NCI-H146 treated with DMSO at 0.1 percent for 48 hours (cell line): Measurements from ENCODE around the gene SLIT1.

Experiments
- DNase-seq: peaks from one replicate; lab custom pipeline; 2025; ENCODE audit not compliant: unreplicated experiment; lab: John Stamatoyannopoulos, UW

The SLIT1 gene

GRCh38 chr10:97203220-97203619 lies 17.5 kb upstream of the SLIT1 start:
- DNase-seq, result no peak

GRCh38 chr10:97200616-97201015 lies 14.9 kb upstream of the SLIT1 start:
- DNase-seq, result no peak

- no peak for DNase-seq
Observed at GRCh38 chr10:97199152-97199551, 13.4 kb upstream of the SLIT1 start.

- no peak for DNase-seq
Observed at GRCh38 chr10:97197030-97197500, 11.3 kb upstream of the SLIT1 start.

- DNase-seq, result peak; percentile 80
Observed at GRCh38 chr10:97196223-97197029, 10.7 kb upstream of the SLIT1 start.

GRCh38 chr10:97195706-97196222 lies 10.0 kb upstream of the SLIT1 start:
- no peak for DNase-seq

- DNase-seq, result no peak
Observed at GRCh38 chr10:97192952-97193435, 7.2 kb upstream of the SLIT1 start.

- DNase-seq, result no peak
Observed at GRCh38 chr10:97190450-97190849, 4.7 kb upstream of the SLIT1 start.

GRCh38 chr10:97188261-97188711 lies 2.5 kb upstream of the SLIT1 start:
- DNase-seq, result no peak

GRCh38 chr10:97186911-97187310 lies 1.2 kb upstream of the SLIT1 start:
- DNase-seq, result no peak

GRCh38 chr10:97184971-97185325 lies 811 bp downstream of the SLIT1 start:
- DNase-seq, result no peak

- no peak for DNase-seq
Observed at GRCh38 chr10:97183314-97183713, 2.4 kb downstream of the SLIT1 start.

- no peak for DNase-seq
Observed at GRCh38 chr10:97182288-97182990, 3.3 kb downstream of the SLIT1 start.

GRCh38 chr10:97180986-97181385 lies 4.8 kb downstream of the SLIT1 start:
- DNase-seq, result no peak

GRCh38 chr10:97180363-97180755 lies 5.4 kb downstream of the SLIT1 start:
- no peak for DNase-seq

- peak; percentile 76 for DNase-seq
Observed at GRCh38 chr10:97179731-97180362, 5.9 kb downstream of the SLIT1 start.

GRCh38 chr10:97179311-97179710 lies 6.4 kb downstream of the SLIT1 start:
- DNase-seq, result no peak

- no peak for DNase-seq
Observed at GRCh38 chr10:97178074-97178473, 7.7 kb downstream of the SLIT1 start.

- no peak for DNase-seq
Observed at GRCh38 chr10:97176226-97176625, 9.5 kb downstream of the SLIT1 start.

- DNase-seq, result no peak
Observed at GRCh38 chr10:97175586-97175985, 10.2 kb downstream of the SLIT1 start.

GRCh38 chr10:97174941-97175340 lies 10.8 kb downstream of the SLIT1 start:
- DNase-seq, result no peak
